HepG2 (cell line): ENCODE data around the gene SP3. TPM values are rescaled to one million over a fixed set of nuclear protein-coding genes. Genes with fewer than 3 reads are reported as not detected.

ENCODE experiments used
- CBFB ChIP-seq: sonication (generic); formaldehyde crosslinking; IDR thresholded peaks from 2 replicates; pipeline ENCODE4 v1.4.0; 2020; ENCODE audit warnings: missing genetic modification reagents
- HCFC1 ChIP-seq: fragments of 150-350 bp; IDR thresholded peaks from 2 replicates; pipeline ENCODE4 v1.6.1; 2014; ENCODE audit warnings: low read depth, low read length
- HOXA5 ChIP-seq: sonication (generic); formaldehyde crosslinking; IDR thresholded peaks from 2 replicates; pipeline ENCODE4 v1.4.0; 2020; ENCODE audit warnings: missing genetic modification reagents
- LRRFIP1 ChIP-seq: sonication (generic); formaldehyde crosslinking; conservative IDR thresholded peaks from 2 replicates; pipeline ENCODE4 v1.4.0; 2020; ENCODE audit warnings: missing genetic modification reagents
- PAF1 ChIP-seq: IDR thresholded peaks from 2 replicates; pipeline ENCODE4 v1.6.1; 2016; ENCODE audit warnings: missing genetic modification reagents, missing compliant biosample characterization
- PBX2 ChIP-seq: IDR thresholded peaks from 2 replicates; pipeline ENCODE4 v1.6.1; 2016; ENCODE audit warnings: control low read depth
- PHF20 ChIP-seq: sonication (generic); formaldehyde crosslinking; IDR thresholded peaks from 2 replicates; pipeline ENCODE4 v1.5.0; 2020; ENCODE audit warnings: mild to moderate bottlenecking, missing genetic modification reagents
- PHF21A ChIP-seq: sonication (generic); formaldehyde crosslinking; IDR thresholded peaks from 2 replicates; pipeline ENCODE4 v1.5.0; 2020; ENCODE audit warnings: mild to moderate bottlenecking, missing genetic modification reagents
- PHF8 ChIP-seq: sonication (generic); formaldehyde crosslinking; IDR thresholded peaks from 2 replicates; pipeline ENCODE4 v1.5.0; 2020; ENCODE audit warnings: missing genetic modification reagents
- SIN3A ChIP-seq: IDR thresholded peaks from 2 replicates; pipeline ENCODE4 v1.6.1; 2011; ENCODE audit warnings: low read depth, mild to moderate bottlenecking, control low read depth, low read length, borderline replicate concordance
- SMAD1 ChIP-seq: sonication (generic); formaldehyde crosslinking; IDR thresholded peaks from 2 replicates; pipeline ENCODE4 v1.4.0; 2020; ENCODE audit warnings: missing genetic modification reagents, low read depth, mild to moderate bottlenecking, borderline replicate concordance
- SMARCC2 ChIP-seq: fragments of 450-650 bp; IDR thresholded peaks from 2 replicates; pipeline ENCODE4 v1.6.1; 2017; ENCODE audit warnings: antibody characterized with exemption, mild to moderate bottlenecking
- ZBTB14 ChIP-seq: sonication (generic); formaldehyde crosslinking; IDR thresholded peaks from 2 replicates; pipeline ENCODE4 v1.4.0; 2020; ENCODE audit warnings: missing genetic modification reagents
- ZBTB7A ChIP-seq: sonication (generic); formaldehyde crosslinking; IDR thresholded peaks from 2 replicates; pipeline ENCODE4 v1.8.0; 2022; ENCODE audit warnings: mild to moderate bottlenecking, missing genetic modification reagents
- ZGPAT ChIP-seq: IDR thresholded peaks from 2 replicates; pipeline ENCODE4 v1.6.1; 2016; ENCODE audit warnings: mild to moderate bottlenecking
- ZKSCAN1 ChIP-seq: fragments of 150-350 bp; IDR thresholded peaks from 2 replicates; pipeline ENCODE4 v1.6.1; 2014; ENCODE audit warnings: low read length
- ZMAT5 ChIP-seq: sonication (generic); formaldehyde crosslinking; IDR thresholded peaks from 2 replicates; pipeline ENCODE4 v1.5.0; 2020; ENCODE audit warnings: mild to moderate bottlenecking, low read depth, missing genetic modification reagents, borderline replicate concordance
- ZNF124 ChIP-seq: sonication (generic); formaldehyde crosslinking; IDR thresholded peaks from 2 replicates; pipeline ENCODE4 v1.4.0; 2020; ENCODE audit warnings: missing genetic modification reagents
- ZNF446 ChIP-seq: sonication (generic); formaldehyde crosslinking; IDR thresholded peaks from 2 replicates; pipeline ENCODE4 v1.5.0; 2020; ENCODE audit warnings: mild to moderate bottlenecking, missing genetic modification reagents
- ZNF598 ChIP-seq: sonication (generic); formaldehyde crosslinking; IDR thresholded peaks from 2 replicates; pipeline ENCODE4 v1.5.1; 2020; ENCODE audit warnings: mild to moderate bottlenecking, missing genetic modification reagents, borderline replicate concordance
- ZNF747 ChIP-seq: sonication (generic); formaldehyde crosslinking; IDR thresholded peaks from 2 replicates; pipeline ENCODE4 v1.8.1; 2023; ENCODE audit warnings: missing genetic modification reagents, mild to moderate bottlenecking, borderline replicate concordance
- polyA plus RNA-seq, 8 experiments: library from polyadenylated mRNA; depleted of rRNA in 3 of 8; stranded (reverse) in 7 of 8; unstranded in 1 of 8; fragments of >200 nt; fragmentation: Illumina TruSeq in 4 of 8; extraction: Trizol in 4 of 8; gene quantifications; 2 replicates each; pipeline versions ENCODE4 v1.2.1 to v1.2.3, GENCODE V29; 2011 to 2016; ENCODE audit warnings: low read depth in 4 of 8, missing spikeins in 1 of 8, mixed read lengths in 1 of 8; ENCODE audit not compliant: insufficient read depth in 1 of 8
- total RNA-seq, 5 experiments: library from RNA; depleted of rRNA; stranded (reverse); fragments of >200 nt; fragmentation: Illumina TruSeq; extraction: Trizol; gene quantifications; 2 replicates each; pipeline ENCODE4 v1.2.3, GENCODE V29; 2016; ENCODE audit warnings: low read depth in 1 of 5

The SP3 gene
- total and polyA plus RNA-seq, 2 of the 13 experiments (the other 11 are each of a cell fraction or from before 2014, with no cell fraction given) = 57.3 to 132 TPM

GRCh38 chr2:173963817-173964564 is 1.2 kb downstream of the SP3 start (continued):
- TF ChIP-seq ZGPAT (CRISPR knock-in tag) = peak; percentile 32; the same call in 1 of the 2 replicates
- peak; percentile 16; the same call in 1 of the 2 replicates for TF ChIP-seq PHF20
- TF ChIP-seq SIN3A = 0 out of 2 replicates have a peak, but pooled peaks have one; percentile 14
- TF ChIP-seq ZBTB7A (CRISPR knock-in tag) = no peak
- no peak for TF ChIP-seq ZNF598 (CRISPR knock-in tag)
- no peak; the same call in 1 of the 2 replicates for TF ChIP-seq ZNF747 (CRISPR knock-in tag)
- TF ChIP-seq ZNF446 = peak; percentile 88
- TF ChIP-seq PHF8 (CRISPR knock-in tag) = peak; percentile 67
- TF ChIP-seq ZMAT5 (CRISPR knock-in tag) = no peak
- peak; percentile 39; the same call in 1 of the 2 replicates for TF ChIP-seq CBFB (CRISPR knock-in tag)
- no peak for TF ChIP-seq HCFC1
- no peak for TF ChIP-seq HOXA5 (CRISPR knock-in tag)
- TF ChIP-seq PAF1 (CRISPR knock-in tag) = no peak
- no peak for TF ChIP-seq LRRFIP1 (CRISPR knock-in tag)
- TF ChIP-seq SMARCC2 = no peak
- TF ChIP-seq ZNF124 = no peak; the same call in 1 of the 2 replicates
- 0 out of 2 replicates have a peak, but pooled peaks have one; percentile 32 for TF ChIP-seq SMAD1
- TF ChIP-seq PBX2 (CRISPR knock-in tag) = no peak
- no peak for TF ChIP-seq ZKSCAN1
- TF ChIP-seq ZBTB14 = peak; percentile 47; the same call in 1 of the 2 replicates
- peak; percentile 68; the same call in 1 of the 2 replicates for TF ChIP-seq PHF21A (CRISPR knock-in tag)
